HepG2 (cell line): Measurements from ENCODE around the gene INPP5K. TPM values are rescaled to one million over a fixed set of nuclear protein-coding genes. Genes with fewer than 3 reads are reported as not detected.

ENCODE experiments used
- CSRNP1 ChIP-seq: sonication (generic); formaldehyde crosslinking; IDR thresholded peaks from 2 replicates; pipeline ENCODE4 v1.8.1; 2023; ENCODE audit warnings: mild to moderate bottlenecking, missing genetic modification reagents
- FOXK1 ChIP-seq: sonication (generic); formaldehyde crosslinking; IDR thresholded peaks from 2 replicates; pipeline ENCODE4 v1.4.0; 2020; ENCODE audit warnings: low read depth, missing genetic modification reagents, borderline replicate concordance
- JDP2 ChIP-seq: sonication (generic); formaldehyde crosslinking; IDR thresholded peaks from 2 replicates; pipeline ENCODE4 v1.8.1; 2022; ENCODE audit warnings: missing genetic modification reagents, borderline replicate concordance
- NFYB ChIP-seq: sonication (generic); formaldehyde crosslinking; IDR thresholded peaks from 2 replicates; pipeline ENCODE4 v1.4.0; 2020; ENCODE audit warnings: missing genetic modification reagents
- NR0B2 ChIP-seq: sonication (generic); formaldehyde crosslinking; IDR thresholded peaks from 2 replicates; pipeline ENCODE4 v1.4.0; 2020; ENCODE audit warnings: mild to moderate bottlenecking, missing genetic modification reagents
- ONECUT2 ChIP-seq: sonication (generic); formaldehyde crosslinking; IDR thresholded peaks from 2 replicates; pipeline ENCODE4 v1.4.0; 2020; ENCODE audit warnings: missing genetic modification reagents
- SP5 ChIP-seq: IDR thresholded peaks from 2 replicates; pipeline ENCODE4 v1.6.1; 2016; ENCODE audit warnings: low read depth, borderline replicate concordance
- TCF7L2 ChIP-seq: IDR thresholded peaks from 2 replicates; pipeline ENCODE4 v1.6.1; 2011; ENCODE audit warnings: mild to moderate bottlenecking, low read depth, low read length, moderate library complexity
- TSC22D2 ChIP-seq: sonication (generic); formaldehyde crosslinking; IDR thresholded peaks from 2 replicates; pipeline ENCODE4 v1.5.1; 2020; ENCODE audit warnings: missing genetic modification reagents, mild to moderate bottlenecking, borderline replicate concordance
- UBTF ChIP-seq: sonication (generic); formaldehyde crosslinking; IDR thresholded peaks from 2 replicates; pipeline ENCODE4 v1.4.0; 2020; ENCODE audit warnings: mild to moderate bottlenecking, missing genetic modification reagents
- ZBED4 ChIP-seq: sonication (generic); formaldehyde crosslinking; IDR thresholded peaks from 2 replicates; pipeline ENCODE4 v1.4.0; 2020; ENCODE audit warnings: missing genetic modification reagents, borderline replicate concordance
- ZBTB8A ChIP-seq: sonication (generic); formaldehyde crosslinking; IDR thresholded peaks from 2 replicates; pipeline ENCODE4 v1.4.0; 2020; ENCODE audit warnings: mild to moderate bottlenecking, low read depth, missing genetic modification reagents, borderline replicate concordance
- ZNF354B ChIP-seq: sonication (generic); formaldehyde crosslinking; IDR thresholded peaks from 2 replicates; pipeline ENCODE4 v1.8.0; 2022; ENCODE audit warnings: mild to moderate bottlenecking, missing genetic modification reagents
- ZNF639 ChIP-seq: conservative IDR thresholded peaks from 2 replicates; pipeline ENCODE4 v1.6.1; 2018; ENCODE audit warnings: missing genetic modification reagents
- ZNF816 ChIP-seq: sonication (generic); formaldehyde crosslinking; IDR thresholded peaks from 2 replicates; pipeline ENCODE4 v1.8.0; 2022; ENCODE audit warnings: missing genetic modification reagents, mild to moderate bottlenecking, borderline replicate concordance
- polyA plus RNA-seq, 8 experiments: library from polyadenylated mRNA; depleted of rRNA in 3 of 8; stranded (reverse) in 7 of 8; unstranded in 1 of 8; fragments of >200 nt; fragmentation: Illumina TruSeq in 4 of 8; extraction: Trizol in 4 of 8; gene quantifications; 2 replicates each; pipeline versions ENCODE4 v1.2.1 to v1.2.3, GENCODE V29; 2011 to 2016; ENCODE audit warnings: low read depth in 4 of 8, missing spikeins in 1 of 8, mixed read lengths in 1 of 8; ENCODE audit not compliant: insufficient read depth in 1 of 8
- total RNA-seq, 5 experiments: library from RNA; depleted of rRNA; stranded (reverse); fragments of >200 nt; fragmentation: Illumina TruSeq; extraction: Trizol; gene quantifications; 2 replicates each; pipeline ENCODE4 v1.2.3, GENCODE V29; 2016; ENCODE audit warnings: low read depth in 1 of 5

Gene INPP5K
- total and polyA plus RNA-seq, 2 of the 13 experiments (the other 11 are each of a cell fraction or from before 2014, with no cell fraction given) = 4.8 to 9.6 TPM

- peak; percentile 95 for TF ChIP-seq ZNF639 (CRISPR knock-in tag)
- no peak for TF ChIP-seq CSRNP1 (CRISPR knock-in tag)
- TF ChIP-seq FOXK1 (CRISPR knock-in tag) = no peak
- TF ChIP-seq JDP2 (CRISPR knock-in tag) = no peak
- TF ChIP-seq ZBED4 = no peak
- TF ChIP-seq TCF7L2 = no peak
- TF ChIP-seq SP5 (CRISPR knock-in tag) = no peak
- no peak for TF ChIP-seq ONECUT2 (CRISPR knock-in tag)
- TF ChIP-seq ZBTB8A (CRISPR knock-in tag) = no peak
- TF ChIP-seq NR0B2 (CRISPR knock-in tag) = no peak
- no peak for TF ChIP-seq TSC22D2 (CRISPR knock-in tag)
- TF ChIP-seq ZNF354B (CRISPR knock-in tag) = no peak
- TF ChIP-seq ZNF816 (CRISPR knock-in tag) = no peak
- no peak for TF ChIP-seq NFYB (CRISPR knock-in tag)
- TF ChIP-seq UBTF (CRISPR knock-in tag) = peak; percentile 73
Observed at GRCh38 chr17:1487939-1488825, 28.2 kb downstream of the INPP5K start (continued).
